Mucosa of descending colon (tissue), 3 donors: ENCODE results near the gene HSFX3. TPM values are rescaled to one million over a fixed set of nuclear protein-coding genes. Genes with fewer than 3 reads are reported as not detected.

Experiments used
- ATAC-seq: fragments of 200-7000 bp; cut with Tn5 transposase; one replicate; pipeline ENCODE4 v1.9.1; 2020; ENCODE audit warnings: mild to moderate bottlenecking, moderate library complexity
- DNase-seq, 3 donors: peaks; one replicate each; pipeline ENCODE4 v3.0.0-alpha.2; 2020
- H3K36me3 ChIP-seq: fragments of 200-600 bp; one replicate; pipeline ENCODE4 v1.8.0; 2021; ENCODE audit warnings: low read depth, mild to moderate bottlenecking
- H3K4me1 ChIP-seq: fragments of 200-600 bp; one replicate; pipeline ENCODE4 v1.8.0; 2021; ENCODE audit warnings: low read depth, mild to moderate bottlenecking
- H3K4me3 ChIP-seq: fragments of 200-600 bp; one replicate; pipeline ENCODE4 v1.8.0; 2021; ENCODE audit warnings: mild to moderate bottlenecking
- H3K9me3 ChIP-seq: fragments of 200-600 bp; one replicate; pipeline ENCODE4 v1.8.0; 2021; ENCODE audit warnings: mild to moderate bottlenecking
- intact Hi-C, 2 donors: fragments of 100-400 bp; cut with DNase I in 1 of 2; cut with micrococcal nuclease in 1 of 2; formaldehyde crosslinking; loops; one replicate each; pipeline versions ENCODE4 v1.11.0 to v1.11.1; 2022; cut with DNase I, micrococcal nuclease
- total RNA-seq, 3 donors: library from RNA; stranded (reverse); fragmentation: NEBNext Ultra II Directional in 2 of 3; extraction: Animal tissue kit (Norgen Biotek cat#: 25700) in 2 of 3; gene quantifications; one replicate each; pipeline versions ENCODE4 v1.2.1 to v1.2.4, GENCODE V29; 2021 to 2023
- TF ChIP-seq, protein P1 (sequence below): fragments of 200-600 bp; IDR thresholded peaks from one replicate; pipeline ENCODE4 v1.8.0; 2022; ENCODE audit warnings: antibody characterized with exemption, mild to moderate bottlenecking
- donor health status: DM: no; HTN: no; CAD: no; lungs with moderate emphysema.
- donor health status: DM: no; HTN: no; CAD: no.
- donor health status: DM: no; HTN: yes; CAD: no.

HSFX3 gene
- total RNA-seq, 3 donors from 2014 or later = not detected

DNA sequence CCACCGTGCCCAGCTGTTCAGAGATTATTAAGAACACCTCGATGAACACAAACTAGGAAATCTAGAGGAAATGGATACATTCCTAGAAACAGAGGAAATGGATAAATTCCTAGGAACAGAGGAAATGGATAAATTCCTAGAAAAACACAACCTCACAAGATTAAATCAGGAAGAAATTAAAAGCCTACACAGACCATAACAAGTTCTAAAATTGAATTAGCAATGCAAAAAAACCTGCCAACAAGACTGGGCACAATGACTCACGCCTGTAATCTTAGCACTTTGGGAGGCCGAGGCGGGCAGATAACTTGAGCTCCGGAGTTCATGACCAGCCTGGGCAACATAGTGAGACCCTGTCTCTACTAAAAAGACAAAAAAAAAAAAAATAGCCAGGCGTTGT, 31.5 kb downstream of the HSFX3 start:
- no peak for DNase-seq
- TF ChIP-seq, protein P1, sequence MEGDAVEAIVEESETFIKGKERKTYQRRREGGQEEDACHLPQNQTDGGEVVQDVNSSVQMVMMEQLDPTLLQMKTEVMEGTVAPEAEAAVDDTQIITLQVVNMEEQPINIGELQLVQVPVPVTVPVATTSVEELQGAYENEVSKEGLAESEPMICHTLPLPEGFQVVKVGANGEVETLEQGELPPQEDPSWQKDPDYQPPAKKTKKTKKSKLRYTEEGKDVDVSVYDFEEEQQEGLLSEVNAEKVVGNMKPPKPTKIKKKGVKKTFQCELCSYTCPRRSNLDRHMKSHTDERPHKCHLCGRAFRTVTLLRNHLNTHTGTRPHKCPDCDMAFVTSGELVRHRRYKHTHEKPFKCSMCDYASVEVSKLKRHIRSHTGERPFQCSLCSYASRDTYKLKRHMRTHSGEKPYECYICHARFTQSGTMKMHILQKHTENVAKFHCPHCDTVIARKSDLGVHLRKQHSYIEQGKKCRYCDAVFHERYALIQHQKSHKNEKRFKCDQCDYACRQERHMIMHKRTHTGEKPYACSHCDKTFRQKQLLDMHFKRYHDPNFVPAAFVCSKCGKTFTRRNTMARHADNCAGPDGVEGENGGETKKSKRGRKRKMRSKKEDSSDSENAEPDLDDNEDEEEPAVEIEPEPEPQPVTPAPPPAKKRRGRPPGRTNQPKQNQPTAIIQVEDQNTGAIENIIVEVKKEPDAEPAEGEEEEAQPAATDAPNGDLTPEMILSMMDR = no peak

DNA sequence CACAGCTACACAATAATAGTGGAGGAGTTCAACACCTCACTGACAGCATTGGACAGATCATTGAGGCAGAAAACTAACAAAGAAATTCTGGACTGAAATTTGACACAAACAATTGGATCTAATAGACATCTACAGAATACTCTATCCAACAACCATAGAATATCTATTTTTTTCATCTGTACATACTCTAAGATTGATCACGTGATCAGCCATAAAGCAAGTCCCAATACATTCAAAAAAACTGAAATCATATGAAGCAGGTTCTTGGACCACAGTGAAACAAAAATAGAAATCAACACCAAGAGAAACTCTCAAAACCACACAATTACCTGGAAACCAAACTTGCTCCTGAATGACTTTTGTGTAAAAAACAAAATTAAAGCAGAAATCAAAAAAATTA, 32.4 kb downstream of the HSFX3 start:
- intact Hi-C loops = no loop called here
- Histone ChIP-seq H3K9me3 (no peaks in the 10 kb centered on the region), H3K4me1 (no peaks in the 10 kb centered on the region), H3K36me3 (no peaks in the 10 kb centered on the region), H3K4me3 (no peak overlapping the region)
- no peak for DNase-seq
- ATAC-seq = no peak
- TF ChIP-seq, protein P1 = no peak

More for the DNA sequence above, 31.5 kb downstream of the HSFX3 start:
- intact Hi-C loops = no loop called here
- Histone ChIP-seq H3K4me1 (peaks cover 2% of the 10 kb centered on the region), H3K9me3 (no peaks in the 10 kb centered on the region), H3K4me3 (no peak overlapping the region), H3K36me3 (no peaks in the 10 kb centered on the region)
- no peak for ATAC-seq

DNA sequence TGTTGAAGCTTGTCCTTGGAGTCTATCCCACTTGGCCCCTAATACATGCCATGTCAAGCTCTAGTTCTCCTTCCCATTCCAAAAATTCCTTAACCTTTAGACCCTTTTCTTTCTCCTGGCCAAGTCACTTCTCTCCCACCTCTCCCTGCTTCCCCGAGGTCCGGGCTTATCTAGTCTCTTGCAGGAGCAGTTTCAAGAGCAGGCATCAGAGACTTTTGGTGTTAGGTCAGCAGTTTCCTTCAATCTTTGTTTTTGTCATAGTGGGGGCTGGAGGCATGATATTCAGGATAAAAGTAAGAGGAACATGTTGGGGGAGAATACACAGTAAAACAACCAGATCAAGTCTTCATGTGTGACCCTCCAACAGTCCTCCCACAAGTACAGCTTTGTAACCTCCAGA, 33.1 kb downstream of the HSFX3 start:
- H3K36me3 ChIP-seq = no peaks in the 10 kb centered on the region
- no peaks in the 10 kb centered on the region for H3K9me3 ChIP-seq
- H3K4me3 ChIP-seq = no peak overlapping the region
- TF ChIP-seq, protein P1 = no peak
- ATAC-seq = no peak
- intact Hi-C loops = no loop called here
- DNase-seq = no peak
- H3K4me1 ChIP-seq = no peaks in the 10 kb centered on the region

DNA sequence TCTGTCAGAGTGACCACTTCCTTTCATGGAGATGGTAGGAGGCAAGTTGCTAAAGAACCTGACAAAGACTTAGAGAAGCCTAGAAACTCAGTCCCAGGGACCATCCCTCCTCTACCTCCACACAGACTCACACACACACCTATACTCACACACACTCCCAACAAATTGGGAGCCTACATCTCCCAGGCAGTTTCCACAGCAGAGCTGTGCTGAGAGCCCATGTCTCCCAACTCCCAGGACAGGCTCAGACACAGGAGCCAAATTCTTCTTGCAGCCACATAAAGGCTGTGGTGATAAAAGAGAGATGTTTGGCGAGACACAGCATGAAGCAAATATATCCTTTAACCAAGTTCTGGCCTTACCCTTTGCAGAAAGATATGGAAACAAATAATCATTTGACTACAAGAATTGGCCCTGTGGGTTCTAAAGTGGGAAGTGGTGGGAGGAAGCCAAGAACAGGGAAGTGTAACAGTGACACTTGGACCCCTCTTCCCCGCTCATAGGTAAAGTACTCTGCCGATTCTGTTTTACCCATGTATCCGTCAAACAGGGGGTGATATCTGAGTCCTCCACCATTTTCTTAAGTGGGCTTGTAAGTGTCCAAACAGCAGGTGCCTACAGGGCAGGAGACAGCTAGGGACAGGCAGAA, 33.6 kb downstream of the HSFX3 start:
- intact Hi-C loops = no loop called here
- DNase-seq (no peak), ATAC-seq (no peak)
- Histone ChIP-seq H3K4me3 (no peak overlapping the region), H3K9me3 (no peaks in the 10 kb centered on the region), H3K4me1 (no peaks in the 10 kb centered on the region), H3K36me3 (no peaks in the 10 kb centered on the region)
- TF ChIP-seq, protein P1 = no peak

DNA sequence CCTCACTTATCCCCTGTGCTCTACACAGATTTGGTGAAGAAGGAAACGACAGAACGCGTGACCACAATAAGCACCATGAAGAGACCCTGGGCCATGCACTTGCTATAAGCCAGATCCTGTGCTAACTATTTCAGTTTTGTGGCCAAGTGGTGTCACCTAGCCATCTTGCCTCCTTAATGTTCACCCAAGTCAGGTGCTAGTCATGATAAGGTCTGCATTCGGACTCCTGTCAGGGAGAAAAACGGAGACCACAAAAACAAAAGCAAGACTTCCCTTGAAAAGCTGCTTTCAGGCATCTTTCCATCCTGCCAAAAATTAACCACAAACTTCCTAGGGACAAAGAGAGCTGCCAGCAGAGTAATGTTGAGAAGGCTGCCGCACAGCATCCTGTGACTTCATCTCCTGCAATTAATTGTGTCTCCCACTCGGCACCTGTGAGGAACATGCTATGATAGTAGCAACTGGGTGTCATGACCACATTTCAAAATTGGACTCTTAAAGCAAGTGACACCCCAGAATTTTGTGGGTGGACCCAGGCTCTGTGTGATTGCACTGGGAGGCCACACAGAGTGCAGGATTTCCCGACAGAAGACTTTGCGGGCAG, 35.8 kb downstream of the HSFX3 start:
- DNase-seq (no peak), ATAC-seq (no peak)
- TF ChIP-seq, protein P1 = no peak
- no peaks in the 10 kb centered on the region for H3K4me1 ChIP-seq
- H3K36me3 ChIP-seq = no peaks in the 10 kb centered on the region
- no peak overlapping the region for H3K4me3 ChIP-seq
- H3K9me3 ChIP-seq = no peaks in the 10 kb centered on the region
- intact Hi-C loops = no loop called here
